AG09319 (cell line): ENCODE measurements around the gene HSFX4.
A peak's percentile ranks its signal among the peaks of the same experiment; 100 is the strongest.
"Not testable (repeated sequence)": the region's sequence is repeated elsewhere in the genome, so short reads cannot be mapped to it uniquely, and the experiment has no call there.

ENCODE experiments used
- DNase-seq: peaks from one replicate; pipeline ENCODE4 v3.0.0-alpha.2; 2010; ENCODE audit warnings: low read depth; ENCODE audit errors: extremely low read depth
- TF ChIP-seq, protein P1 (sequence below): IDR thresholded peaks from 2 replicates; pipeline ENCODE4 v1.5.1; 2011; ENCODE audit warnings: low read depth, mild to moderate bottlenecking, inconsistent platforms, low read length, moderate library complexity

HSFX4 gene, protein sequence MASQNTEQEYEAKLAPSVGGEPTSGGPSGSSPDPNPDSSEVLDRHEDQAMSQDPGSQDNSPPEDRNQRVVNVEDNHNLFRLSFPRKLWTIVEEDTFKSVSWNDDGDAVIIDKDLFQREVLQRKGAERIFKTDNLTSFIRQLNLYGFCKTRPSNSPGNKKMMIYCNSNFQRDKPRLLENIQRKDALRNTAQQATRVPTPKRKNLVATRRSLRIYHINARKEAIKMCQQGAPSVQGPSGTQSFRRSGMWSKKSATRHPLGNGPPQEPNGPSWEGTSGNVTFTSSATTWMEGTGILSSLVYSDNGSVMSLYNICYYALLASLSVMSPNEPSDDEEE

DNA sequence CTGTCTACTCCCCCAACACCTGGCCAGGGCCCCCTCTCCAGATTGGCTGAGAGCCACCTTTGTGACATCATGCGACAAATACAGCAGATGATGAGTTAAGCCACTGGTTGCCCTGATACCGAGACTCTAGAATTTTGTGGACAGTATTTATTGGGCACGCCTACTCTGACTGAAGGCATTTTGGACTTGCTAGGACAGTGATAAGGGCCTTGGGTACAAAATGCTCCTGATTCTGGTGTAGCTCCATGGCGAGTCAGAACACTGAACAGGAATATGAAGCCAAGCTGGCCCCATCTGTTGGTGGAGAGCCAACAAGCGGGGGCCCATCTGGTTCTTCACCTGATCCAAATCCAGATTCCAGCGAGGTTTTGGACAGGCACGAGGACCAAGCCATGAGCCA, at the start of gene HSFX4:
HSFX4 (plus strand) TSS at position 174 of the 400 bp plus-strand sequence; CDS start at position 246, 72 bp downstream.
- not testable (repeated sequence) for DNase-seq

DNA sequence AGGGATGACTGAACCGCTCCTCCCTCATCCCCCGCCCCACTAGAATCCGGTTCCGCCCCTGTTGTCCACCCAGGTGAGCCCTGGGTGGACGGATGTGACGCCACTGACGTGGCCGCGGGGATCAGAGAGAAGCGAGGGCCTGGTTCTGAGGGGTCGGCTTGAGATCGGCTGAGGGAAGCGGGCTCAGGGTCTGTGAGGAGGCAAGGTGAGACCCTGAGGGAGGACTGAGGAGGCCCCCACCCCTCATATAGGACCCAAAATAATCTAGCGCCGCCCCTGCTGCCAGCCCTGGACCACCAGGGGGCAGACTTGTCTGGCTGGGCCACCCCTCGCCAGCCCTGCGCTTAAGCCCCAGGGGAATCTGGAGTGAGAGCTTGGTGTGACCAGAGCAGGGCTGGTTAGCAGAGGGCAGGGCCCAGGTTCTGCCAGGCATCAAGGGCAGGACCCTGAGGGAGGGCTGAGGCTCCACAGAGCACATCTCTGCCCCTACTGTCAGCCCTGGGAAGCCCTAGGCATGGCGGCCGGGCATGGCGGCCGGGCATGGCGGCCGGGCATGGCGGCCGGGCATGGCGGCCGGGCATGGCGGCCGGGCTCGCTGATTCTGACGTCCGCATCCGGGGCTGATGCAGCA, 48.2 kb upstream of the HSFX4 start, which contains the start of gene MAGEA8:
MAGEA8 (plus strand) TSS at position 103 of the 631 bp plus-strand sequence. CDS start 3,090 bp downstream, outside the sequence.
- no peak for DNase-seq
- TF ChIP-seq, protein P1, sequence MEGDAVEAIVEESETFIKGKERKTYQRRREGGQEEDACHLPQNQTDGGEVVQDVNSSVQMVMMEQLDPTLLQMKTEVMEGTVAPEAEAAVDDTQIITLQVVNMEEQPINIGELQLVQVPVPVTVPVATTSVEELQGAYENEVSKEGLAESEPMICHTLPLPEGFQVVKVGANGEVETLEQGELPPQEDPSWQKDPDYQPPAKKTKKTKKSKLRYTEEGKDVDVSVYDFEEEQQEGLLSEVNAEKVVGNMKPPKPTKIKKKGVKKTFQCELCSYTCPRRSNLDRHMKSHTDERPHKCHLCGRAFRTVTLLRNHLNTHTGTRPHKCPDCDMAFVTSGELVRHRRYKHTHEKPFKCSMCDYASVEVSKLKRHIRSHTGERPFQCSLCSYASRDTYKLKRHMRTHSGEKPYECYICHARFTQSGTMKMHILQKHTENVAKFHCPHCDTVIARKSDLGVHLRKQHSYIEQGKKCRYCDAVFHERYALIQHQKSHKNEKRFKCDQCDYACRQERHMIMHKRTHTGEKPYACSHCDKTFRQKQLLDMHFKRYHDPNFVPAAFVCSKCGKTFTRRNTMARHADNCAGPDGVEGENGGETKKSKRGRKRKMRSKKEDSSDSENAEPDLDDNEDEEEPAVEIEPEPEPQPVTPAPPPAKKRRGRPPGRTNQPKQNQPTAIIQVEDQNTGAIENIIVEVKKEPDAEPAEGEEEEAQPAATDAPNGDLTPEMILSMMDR = no peak; the same call in 1 of the 2 replicates

DNA sequence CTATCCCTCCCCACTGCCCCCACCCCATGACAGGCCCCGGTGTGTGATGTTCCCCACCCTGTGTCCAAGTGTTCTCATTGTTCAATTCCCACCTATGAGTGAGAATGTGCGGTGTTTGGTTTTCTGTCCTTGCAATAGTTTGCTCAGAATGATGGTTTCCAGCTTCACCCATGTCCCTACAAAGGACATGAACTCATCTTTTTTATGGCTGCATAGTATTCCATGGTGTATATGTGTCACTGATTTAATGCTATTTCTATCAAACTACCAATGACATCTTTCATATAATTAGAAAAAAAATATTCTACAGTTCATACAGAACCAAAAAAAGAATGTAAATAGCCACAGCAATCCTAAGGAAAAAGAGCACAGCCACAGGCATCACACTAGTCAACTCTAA, 38.5 kb upstream of the HSFX4 start:
- not testable (repeated sequence) for DNase-seq

DNA sequence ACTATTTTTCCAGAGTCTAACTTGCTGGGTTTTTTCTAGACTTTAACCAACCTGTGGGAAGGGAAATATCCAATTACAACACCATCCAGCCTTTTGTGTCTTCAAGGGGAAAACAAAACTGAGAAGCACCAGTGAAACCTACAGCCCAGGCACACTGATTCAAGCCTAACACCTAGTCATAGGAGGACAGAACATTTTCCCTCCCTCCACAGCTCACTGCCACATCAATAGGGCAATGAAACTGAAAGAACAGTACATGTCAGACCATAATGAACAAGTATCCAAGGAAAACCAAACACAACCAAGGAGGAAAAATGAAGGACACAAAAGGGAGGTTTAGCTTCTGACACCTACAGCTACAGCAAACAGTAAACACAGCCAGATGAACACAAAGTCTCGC, 30.8 kb upstream of the HSFX4 start:
- no peak for DNase-seq
- TF ChIP-seq, protein P1 = no peak

DNA sequence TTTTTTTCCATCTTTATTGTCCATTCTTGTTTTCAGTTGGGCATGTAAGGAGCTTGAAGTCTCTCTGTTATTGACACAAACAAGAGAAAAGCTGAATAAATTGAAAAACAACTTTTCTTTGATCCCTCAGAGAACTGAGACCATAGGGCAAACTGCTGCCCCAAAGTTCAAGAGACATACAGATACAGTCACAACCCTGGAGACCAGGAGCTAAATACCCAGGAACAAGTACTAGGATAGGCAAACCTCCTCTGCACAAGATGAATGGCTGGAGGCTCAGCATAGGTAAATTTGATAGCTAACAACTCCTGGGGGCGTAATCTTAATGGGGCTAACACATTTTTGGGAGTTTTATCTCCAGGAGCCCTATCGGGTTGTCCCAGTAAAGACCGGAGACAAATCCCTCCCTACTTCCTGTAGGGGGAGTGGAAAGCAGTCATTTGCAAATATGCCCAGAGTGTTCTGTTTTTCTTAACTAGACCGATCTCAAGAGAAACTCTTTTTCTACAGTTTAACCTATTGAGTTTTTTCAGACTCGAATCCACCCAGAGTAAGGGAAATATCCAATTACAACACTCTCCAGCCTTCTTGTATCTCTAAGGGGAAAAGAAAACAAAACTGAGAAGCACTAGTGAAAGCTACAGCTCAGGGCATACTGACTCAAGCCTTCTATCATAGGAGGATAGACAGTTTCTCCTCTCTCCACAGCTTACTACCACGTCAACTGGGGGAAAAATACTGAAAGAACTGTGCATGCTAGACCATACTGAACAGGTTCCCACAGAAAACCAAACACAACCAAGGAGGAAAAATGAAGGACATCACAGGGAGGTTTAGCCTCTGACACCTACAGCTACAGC, 25.3 kb upstream of the HSFX4 start:
- no peak for DNase-seq
- TF ChIP-seq, protein P1 = peak; percentile 25

DNA sequence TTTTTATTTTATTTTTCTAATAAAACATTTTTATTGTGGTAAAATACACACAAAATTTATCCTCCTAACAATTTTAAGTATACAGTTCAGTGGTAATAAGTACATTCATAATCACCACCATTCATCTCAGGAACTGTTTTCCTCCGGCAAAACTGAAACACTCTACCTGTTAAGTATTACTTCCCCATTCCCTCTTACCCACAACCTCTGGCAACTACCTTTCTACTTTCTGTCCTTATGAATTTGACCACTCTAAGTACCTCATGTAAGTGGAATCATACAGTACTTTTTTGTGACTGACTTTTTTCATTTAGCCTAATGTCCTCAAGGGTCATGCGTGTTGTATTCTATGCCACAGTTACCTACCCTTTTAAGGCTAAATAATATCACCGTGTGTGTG, 21.1 kb upstream of the HSFX4 start:
- TF ChIP-seq, protein P1 = no peak
- no peak for DNase-seq

DNA sequence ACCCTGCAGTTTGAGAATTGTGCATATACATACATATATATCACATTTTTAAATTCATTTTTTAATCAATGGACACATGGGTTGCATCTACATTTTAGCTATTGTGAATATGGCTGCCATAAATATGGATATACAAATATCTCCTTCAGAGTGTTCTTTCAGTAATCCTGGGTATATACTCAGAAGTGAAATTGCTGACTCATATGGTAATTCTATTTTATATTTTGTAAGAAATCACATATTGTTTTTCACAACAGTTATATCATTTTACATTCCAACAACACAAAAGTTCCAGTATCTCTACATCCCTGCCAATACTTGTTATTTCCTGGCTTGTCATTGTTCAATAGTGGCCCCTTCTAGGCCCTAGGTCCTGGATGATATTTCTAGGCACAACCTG, 20.6 kb upstream of the HSFX4 start:
- no peak for DNase-seq
- TF ChIP-seq, protein P1 = no peak
